HEK293T (cell line): ENCODE results near the gene SLC39A13.

ENCODE experiments used
- CTCF ChIA-PET: fragments of 350-600 bp; formaldehyde crosslinking; extraction: SDS; loops from one replicate; lab custom pipeline; 2021; ENCODE audit warnings: antibody characterized with exemption, inconsistent platforms; lab: Yijun Ruan, JAX
- POLR2A ChIA-PET: fragments of 350-600 bp; formaldehyde crosslinking; extraction: SDS; loops from one replicate; lab custom pipeline; 2020; ENCODE audit warnings: antibody characterized with exemption, inconsistent platforms; lab: Yijun Ruan, JAX
- DNase-seq: peaks from one replicate; pipeline ENCODE4 v3.0.0; 2012; ENCODE audit warnings: mixed read lengths; ENCODE audit errors: extremely low spot score
- ARNT ChIP-seq: fragments of 450-650 bp; IDR thresholded peaks from 2 replicates; pipeline ENCODE4 v1.6.1; 2017; ENCODE audit warnings: mild to moderate bottlenecking
- BHLHE40 ChIP-seq: fragments of 450-650 bp; IDR thresholded peaks from 2 replicates; pipeline ENCODE4 v1.6.1; 2016; ENCODE audit warnings: mild to moderate bottlenecking, moderate library complexity, borderline replicate concordance
- CTBP1 ChIP-seq: fragments of 450-650 bp; IDR thresholded peaks from 2 replicates; pipeline ENCODE4 v1.6.1; 2016; ENCODE audit warnings: borderline replicate concordance
- ELF4 ChIP-seq: fragments of 450-650 bp; IDR thresholded peaks from 2 replicates; pipeline ENCODE4 v1.6.1; 2017; ENCODE audit warnings: antibody characterized with exemption
- FOXA1 ChIP-seq: fragments of 450-650 bp; IDR thresholded peaks from 2 replicates; pipeline ENCODE4 v1.6.1; 2016; ENCODE audit warnings: mild to moderate bottlenecking
- FOXK2 ChIP-seq: fragments of 450-650 bp; IDR thresholded peaks from 2 replicates; pipeline ENCODE4 v1.6.1; 2016; ENCODE audit warnings: mild to moderate bottlenecking
- FOXM1 ChIP-seq: fragments of 450-650 bp; IDR thresholded peaks from 2 replicates; pipeline ENCODE4 v1.6.1; 2017; ENCODE audit warnings: mild to moderate bottlenecking, borderline replicate concordance
- HDGF ChIP-seq: fragments of 450-650 bp; IDR thresholded peaks from 2 replicates; pipeline ENCODE4 v1.6.1; 2017; ENCODE audit warnings: antibody characterized with exemption, borderline replicate concordance
- L3MBTL2 ChIP-seq: fragments of 450-650 bp; conservative IDR thresholded peaks from 2 replicates; pipeline ENCODE4 v1.6.1; 2016; ENCODE audit warnings: mild to moderate bottlenecking
- LEF1 ChIP-seq: fragments of 450-650 bp; IDR thresholded peaks from 2 replicates; pipeline ENCODE4 v1.6.1; 2017; ENCODE audit warnings: mild to moderate bottlenecking, borderline replicate concordance
- NFRKB ChIP-seq: fragments of 450-650 bp; IDR thresholded peaks from 2 replicates; pipeline ENCODE4 v1.6.1; 2016; ENCODE audit warnings: mild to moderate bottlenecking, moderate library complexity
- SP1 ChIP-seq: fragments of 450-650 bp; IDR thresholded peaks from 2 replicates; pipeline ENCODE4 v1.6.1; 2017
- SUZ12 ChIP-seq: fragments of 450-650 bp; IDR thresholded peaks from 2 replicates; pipeline ENCODE4 v1.6.1; 2016; ENCODE audit warnings: mild to moderate bottlenecking
- TARDBP ChIP-seq: fragments of 450-650 bp; IDR thresholded peaks from 2 replicates; pipeline ENCODE4 v1.6.1; 2016
- ZNF384 ChIP-seq: fragments of 450-650 bp; IDR thresholded peaks from 2 replicates; pipeline ENCODE4 v1.6.1; 2016
- TF ChIP-seq, protein P1 (sequence below): fragments of 450-650 bp; IDR thresholded peaks from 2 replicates; pipeline ENCODE4 v1.6.1; 2016

SLC39A13 gene

GRCh38 chr11:47375020-47375419 lies 33.4 kb upstream of the SLC39A13 start:
- DNase-seq, result no peak
- ChIA-PET CTCF (interaction anchor here (0.8 to 1.7 kb wide), 7 partner anchors 13 to 478 kb away, joined by 3 to 13 read pairs (median 4); no protein-coding TSS in a partner anchor), POLR2A (interaction anchor here (0.9 to 1.5 kb wide), 3 partner anchors 20 to 33 kb away, joined by 3 to 15 read pairs (median 3); partner anchors contain the start of gene SLC39A13)
- TF ChIP-seq FOXK2, result no peak
- no peak for TF ChIP-seq BHLHE40
- TF ChIP-seq FOXA1, result no peak
- TF ChIP-seq ELF4, result no peak
- TF ChIP-seq ZNF384, result no peak
- TF ChIP-seq SP1, result no peak
- no peak for TF ChIP-seq LEF1

- TF ChIP-seq BHLHE40, result no peak
- TF ChIP-seq ARNT, result no peak
- no peak for TF ChIP-seq CTBP1
- TF ChIP-seq FOXA1, result no peak
- TF ChIP-seq ELF4, result no peak
- TF ChIP-seq SUZ12, result no peak
- no peak for TF ChIP-seq HDGF
- no peak for TF ChIP-seq TARDBP
- no peak for TF ChIP-seq L3MBTL2
- TF ChIP-seq ZNF384, result no peak
- no peak for TF ChIP-seq FOXK2
- TF ChIP-seq, protein P1, sequence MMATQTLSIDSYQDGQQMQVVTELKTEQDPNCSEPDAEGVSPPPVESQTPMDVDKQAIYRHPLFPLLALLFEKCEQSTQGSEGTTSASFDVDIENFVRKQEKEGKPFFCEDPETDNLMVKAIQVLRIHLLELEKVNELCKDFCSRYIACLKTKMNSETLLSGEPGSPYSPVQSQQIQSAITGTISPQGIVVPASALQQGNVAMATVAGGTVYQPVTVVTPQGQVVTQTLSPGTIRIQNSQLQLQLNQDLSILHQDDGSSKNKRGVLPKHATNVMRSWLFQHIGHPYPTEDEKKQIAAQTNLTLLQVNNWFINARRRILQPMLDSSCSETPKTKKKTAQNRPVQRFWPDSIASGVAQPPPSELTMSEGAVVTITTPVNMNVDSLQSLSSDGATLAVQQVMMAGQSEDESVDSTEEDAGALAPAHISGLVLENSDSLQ, result no peak
- TF ChIP-seq NFRKB, result no peak
- no peak for TF ChIP-seq SP1
- no peak for TF ChIP-seq LEF1
- no peak for TF ChIP-seq FOXM1
- CTCF ChIA-PET, result interaction anchor here (0.6 to 1.7 kb wide), 2 partner anchors 21 to 24 kb away, joined by 3 to 8 read pairs; no protein-coding TSS in a partner anchor
- POLR2A ChIA-PET, result no interaction called here
- DNase-seq, result no peak
These were observed 32.8 kb upstream of the SLC39A13 start for GRCh38 chr11:47375546-47376085.

- CTCF ChIA-PET, result interaction anchor here (0.6 kb wide), 2 partner anchors 21 to 100 kb away, joined by 3 to 4 read pairs; no protein-coding TSS in a partner anchor
- DNase-seq, result no peak
- TF ChIP-seq CTBP1 (no peak), FOXK2 (no peak), ZNF384 (no peak), NFRKB (no peak), LEF1 (no peak)
- TF ChIP-seq, protein P1, result no peak; the same call in 1 of the 2 replicates
- POLR2A ChIA-PET, result no interaction called here
These were observed 32.3 kb upstream of the SLC39A13 start for GRCh38 chr11:47376107-47376524.

- DNase-seq, result no peak
These were observed 31.6 kb upstream of the SLC39A13 start for GRCh38 chr11:47376525-47377371.

GRCh38 chr11:47377571-47378009 lies 30.8 kb upstream of the SLC39A13 start:
- ChIA-PET CTCF (interaction anchor here (1.1 kb wide), 1 partner anchor 35 kb away, joined by 3 read pairs; no protein-coding TSS in a partner anchor), POLR2A (no interaction called here)
- DNase-seq, result no peak
- TF ChIP-seq SP1 (no peak), NFRKB (no peak), ZNF384 (no peak), FOXK2 (no peak), ARNT (no peak), SUZ12 (no peak), ELF4 (no peak), FOXM1 (no peak), TARDBP (no peak), CTBP1 (no peak), L3MBTL2 (no peak), FOXA1 (no peak), BHLHE40 (no peak), HDGF (no peak), LEF1 (no peak)
- TF ChIP-seq, protein P1, result no peak

More at GRCh38 chr11:47376525-47377371, 31.6 kb upstream of the SLC39A13 start:
- POLR2A ChIA-PET, result no interaction called here
- no peak for TF ChIP-seq LEF1
- TF ChIP-seq FOXK2, result no peak
- no peak for TF ChIP-seq SP1
- no peak for TF ChIP-seq FOXA1
- no peak for TF ChIP-seq NFRKB
- no peak for TF ChIP-seq L3MBTL2
- no peak for TF ChIP-seq ZNF384
- no peak for TF ChIP-seq TARDBP
- TF ChIP-seq CTBP1, result no peak
- no peak for TF ChIP-seq ELF4
- TF ChIP-seq SUZ12, result no peak
- TF ChIP-seq ARNT, result no peak
- no peak for TF ChIP-seq FOXM1
- TF ChIP-seq HDGF, result no peak
- CTCF ChIA-PET, result interaction anchor here (0.6 to 1.1 kb wide), 2 partner anchors 36 to 99 kb away, joined by 3 to 4 read pairs; no protein-coding TSS in a partner anchor
